K562 (cell line): Measurements from ENCODE around the gene SLC34A3. TPM values are rescaled to one million over a fixed set of nuclear protein-coding genes. Genes with fewer than 3 reads are reported as not detected.

Source experiments
- CBFA2T2 ChIP-seq: fragments of 450-650 bp; conservative IDR thresholded peaks from 2 replicates; pipeline ENCODE4 v1.6.1; 2017; ENCODE audit warnings: mild to moderate bottlenecking
- CBX8 ChIP-seq: fragments of 200-600 bp; sonication (generic); IDR thresholded peaks from 2 replicates; pipeline ENCODE4 v1.6.1; 2012; ENCODE audit warnings: borderline replicate concordance, mixed run types, low read depth, mild to moderate bottlenecking, moderate library complexity, mixed read lengths, low read length, control low read depth, inconsistent platforms; ENCODE audit not compliant: poor library complexity, severe bottlenecking; ENCODE audit errors: extremely low read depth
- CTCFL ChIP-seq: IDR thresholded peaks from 2 replicates; pipeline ENCODE4 v1.6.1; 2011; ENCODE audit warnings: borderline replicate concordance, low read depth, mild to moderate bottlenecking, moderate library complexity, low read length; ENCODE audit not compliant: insufficient read depth, poor library complexity, severe bottlenecking
- ELF1 ChIP-seq: fragments of 200-800 bp; sonication (Bioruptor generic); IDR thresholded peaks from 2 replicates; pipeline ENCODE4 v1.6.1; 2016; ENCODE audit warnings: missing genetic modification characterization, missing compliant biosample characterization
- EP400 ChIP-seq: fragments of 450-650 bp; IDR thresholded peaks from 2 replicates; pipeline ENCODE4 v1.6.1; 2017; ENCODE audit warnings: antibody characterized with exemption, mild to moderate bottlenecking, moderate library complexity
- ESRRA ChIP-seq: fragments of 450-650 bp; IDR thresholded peaks from 2 replicates; pipeline ENCODE4 v1.6.1; 2014; ENCODE audit warnings: low read depth, mild to moderate bottlenecking, moderate library complexity, borderline replicate concordance
- GATAD2A ChIP-seq: fragments of 450-650 bp; IDR thresholded peaks from 2 replicates; pipeline ENCODE4 v1.6.1; 2017
- GTF2E2 ChIP-seq: fragments of 200-800 bp; sonication (Bioruptor generic); IDR thresholded peaks from 2 replicates; pipeline ENCODE4 v1.6.1; 2016; ENCODE audit warnings: missing genetic modification characterization, missing compliant biosample characterization
- HMGN3 ChIP-seq: IDR thresholded peaks from 2 replicates; pipeline ENCODE4 v1.6.1; 2011; ENCODE audit warnings: borderline replicate concordance, low read depth, mild to moderate bottlenecking, mixed read lengths, low read length; ENCODE audit not compliant: insufficient read length; ENCODE audit errors: extremely low read depth
- HNRNPK ChIP-seq: fragments of 200-400 bp; formaldehyde crosslinking; IDR thresholded peaks from one replicate; pipeline ENCODE4 v1.6.1; 2018; ENCODE audit warnings: mild to moderate bottlenecking, low read depth, low read length; ENCODE audit not compliant: poor library complexity, severe bottlenecking
- IFI16 ChIP-seq: fragments of 250-450 bp; sonication (Bioruptor Pico); IDR thresholded peaks from 2 replicates; pipeline ENCODE4 v2.1.2; 2022; ENCODE audit warnings: mild to moderate bottlenecking, inconsistent platforms
- MAFG ChIP-seq: fragments of 450-650 bp; conservative IDR thresholded peaks from 2 replicates; pipeline ENCODE4 v1.6.1; 2016; ENCODE audit warnings: missing genetic modification characterization, missing compliant biosample characterization
- MCM3 ChIP-seq: fragments of 450-650 bp; IDR thresholded peaks from 2 replicates; pipeline ENCODE4 v1.6.1; 2016
- NFRKB ChIP-seq: fragments of 450-650 bp; IDR thresholded peaks from 2 replicates; pipeline ENCODE4 v1.6.1; 2016; ENCODE audit warnings: low read depth
- NUFIP1 ChIP-seq: fragments of 450-650 bp; IDR thresholded peaks from 2 replicates; pipeline ENCODE4 v1.6.1; 2018; ENCODE audit not compliant: partially characterized antibody
- ZBTB11 ChIP-seq, 3 experiments: fragments of 200-800 bp in 1 of 3; fragments of 250-450 bp in 1 of 3; fragments of 450-650 bp in 1 of 3; sonication (Bioruptor Pico) in 1 of 3; sonication (Bioruptor generic) in 1 of 3; formaldehyde crosslinking in 1 of 3; IDR thresholded peaks; 2 replicates each; pipeline versions ENCODE4 v1.6.1 to v1.8.0; 2016 to 2022; ENCODE audit warnings: mild to moderate bottlenecking in 2 of 3, missing genetic modification characterization in 2 of 3, missing compliant biosample characterization in 1 of 3, moderate library complexity in 1 of 3
- ZNF175 ChIP-seq: fragments of 200-800 bp; sonication (Bioruptor generic); IDR thresholded peaks from 2 replicates; pipeline ENCODE4 v1.6.1; 2016; ENCODE audit warnings: low read depth, mild to moderate bottlenecking, missing genetic modification characterization, missing compliant biosample characterization
- ZNF449 ChIP-seq: fragments of 250-450 bp; sonication (Bioruptor Pico); IDR thresholded peaks from 2 replicates; pipeline ENCODE4 v1.8.0; 2022; ENCODE audit warnings: moderate library complexity, mild to moderate bottlenecking, inconsistent platforms
- ZNF764 ChIP-seq: fragments of 250-450 bp; sonication (Bioruptor Pico); IDR thresholded peaks from 2 replicates; pipeline ENCODE4 v1.4.0; 2020; ENCODE audit warnings: low read depth, mild to moderate bottlenecking, moderate library complexity
- ZNF79 ChIP-seq: fragments of 250-450 bp; sonication (Bioruptor Pico); IDR thresholded peaks from 2 replicates; pipeline ENCODE4 v1.4.0; 2020; ENCODE audit warnings: low read depth, mild to moderate bottlenecking, moderate library complexity
- polyA plus RNA-seq, 8 experiments: library from polyadenylated mRNA; depleted of rRNA in 4 of 8; stranded (reverse) in 5 of 8; unstranded in 3 of 8; fragments of >200 nt; fragmentation: Nextera tagmentation in 2 of 8; fragmentation: Illumina TruSeq in 1 of 8; extraction: Ambion mirVana in 2 of 8; extraction: Trizol in 1 of 8; gene quantifications; 2 replicates each; pipeline versions ENCODE4 v1.2.1 to v1.2.3, GENCODE V29; 2011 to 2014; ENCODE audit warnings: inconsistent platforms in 1 of 8, missing spikeins in 1 of 8
- total RNA-seq, 7 experiments: library from RNA; depleted of rRNA in 6 of 7; stranded (reverse); fragments of >200 nt in 6 of 7; fragmentation: Illumina TruSeq in 2 of 7; extraction: Trizol in 2 of 7; gene quantifications; 2 replicates each; pipeline versions ENCODE4 v1.2.1 to v1.2.3, GENCODE V29; 2011 to 2021; ENCODE audit warnings: low replicate concordance in 1 of 7

SLC34A3 gene
- total and polyA plus RNA-seq, 9 of the 15 experiments (the other 6 are each of a cell fraction or from before 2014, with no cell fraction given) = not detected

- TF ChIP-seq CBFA2T2 (no peak), CTCFL (peak; percentile 64), ZNF175 (CRISPR knock-in tag) (peak; percentile 73; the same call in 1 of the 2 replicates), HMGN3 (peak; percentile 75), ELF1 (tag) (peak; percentile 97), ESRRA (peak; percentile 18; the same call in 1 of the 2 replicates), MAFG (tag) (no peak), ZNF764 (CRISPR knock-in tag) (no peak), NUFIP1 (no peak), ZNF79 (CRISPR knock-in tag) (no peak), IFI16 (CRISPR knock-in tag) (no peak), GATAD2A (no peak), HNRNPK (no peak), ZBTB11 (CRISPR knock-in tag; IDR thresholded peaks at IDR 0.05) (peak; percentile 98 to 100 (median 99)), EP400 (no peak; the same call in 1 of the 2 replicates), ZNF449 (CRISPR knock-in tag) (no peak), GTF2E2 (tag) (peak; percentile 56; the same call in 1 of the 2 replicates), NFRKB (no peak), CBX8 (no peak), MCM3 (no peak)
These were observed 24.1 kb downstream of the SLC34A3 start, which contains the start of gene NELFB (continued) for GRCh38 chr9:137254624-137255447.
